Tibial artery (tissue), 4 donors: Measurements from ENCODE around the gene OR4C13.
"Not testable (repeated sequence)": the region's sequence is repeated elsewhere in the genome, so short reads cannot be mapped to it uniquely, and the experiment has no call there.

Source experiments
- DNase-seq, 2 donors: peaks; one replicate each; pipeline ENCODE4 v3.0.0-alpha.2; 2019
- H3K27ac ChIP-seq, 2 donors: fragments of 200-600 bp; sonication (generic) in 1 of 2; 1 replicate in 1 of 2; 2 replicates in 1 of 2; pipeline ENCODE4 v1.5.1; 2018 to 2019; ENCODE audit warnings: mild to moderate bottlenecking in 1 of 2
- H3K27me3 ChIP-seq, 2 donors: fragments of 200-600 bp; sonication (generic) in 1 of 2; one replicate each; pipeline versions ENCODE4 v1.5.1 to v1.6.0; 2016 to 2019
- H3K36me3 ChIP-seq, 3 donors: fragments of 200-600 bp; sonication (generic) in 2 of 3; one replicate each; pipeline ENCODE4 v1.5.1; 2016 to 2019; ENCODE audit warnings: mild to moderate bottlenecking in 2 of 3
- H3K4me1 ChIP-seq, 4 donors: fragments of 200-600 bp; sonication (generic) in 2 of 4; 1 replicate in 3 of 4; 2 replicates in 1 of 4; pipeline ENCODE4 v1.5.1; 2016 to 2019
- H3K4me3 ChIP-seq, 2 donors: fragments of 200-600 bp; sonication (generic) in 1 of 2; 1 replicate in 1 of 2; 2 replicates in 1 of 2; pipeline ENCODE4 v1.5.1; 2018 to 2019; ENCODE audit warnings: mild to moderate bottlenecking in 2 of 2
- H3K9me3 ChIP-seq, 3 donors: fragments of 200-600 bp; sonication (generic) in 1 of 3; one replicate each; pipeline ENCODE4 v1.5.1; 2016 to 2019
- CTCF ChIP-seq, 2 experiments: fragments of 200-600 bp in 1 of 2; fragments of 450-650 bp in 1 of 2; IDR thresholded peaks; one replicate each; pipeline ENCODE4 v1.5.1; 2017 to 2019; ENCODE audit warnings: antibody characterized with exemption in 2 of 2, mild to moderate bottlenecking in 1 of 2, moderate library complexity in 1 of 2
- intact Hi-C: fragments of 100-400 bp; cut with DNase I; formaldehyde crosslinking; loops from one replicate; pipeline ENCODE4 v1.15.0; 2023; ENCODE audit warnings: low total_unique reads

Gene OR4C13

GRCh38 chr11:49952091-49952490 is at the start of gene OR4C13:
Gene OR4C13 (plus strand): TSS chr11:49952391. CDS start chr11:49952423, 32 bp downstream.
- TF ChIP-seq CTCF (IDR thresholded peaks at IDR 0.05): no peak

GRCh38 chr11:49911516-49911915 is 40.7 kb upstream of the OR4C13 start:
- H3K9me3 ChIP-seq, H3K4me3 ChIP-seq, H3K27me3 ChIP-seq, H3K4me1 ChIP-seq, H3K36me3 ChIP-seq, H3K27ac ChIP-seq, intact Hi-C loops, DNase-seq: not testable (repeated sequence)

More at GRCh38 chr11:49952091-49952490, at the start of gene OR4C13:
- DNase-seq: no peak
- Histone ChIP-seq H3K27ac (no peak within 1 kb of the TSS), H3K4me3 (no peak within 1 kb of the TSS), H3K36me3 (no peaks in the 10 kb centered on the region), H3K4me1 (no peaks in the 10 kb centered on the region), H3K27me3 (no peaks in the 10 kb centered on the region), H3K9me3 (no peaks in the 10 kb centered on the region)
- intact Hi-C loops: no loop called here

DNA sequence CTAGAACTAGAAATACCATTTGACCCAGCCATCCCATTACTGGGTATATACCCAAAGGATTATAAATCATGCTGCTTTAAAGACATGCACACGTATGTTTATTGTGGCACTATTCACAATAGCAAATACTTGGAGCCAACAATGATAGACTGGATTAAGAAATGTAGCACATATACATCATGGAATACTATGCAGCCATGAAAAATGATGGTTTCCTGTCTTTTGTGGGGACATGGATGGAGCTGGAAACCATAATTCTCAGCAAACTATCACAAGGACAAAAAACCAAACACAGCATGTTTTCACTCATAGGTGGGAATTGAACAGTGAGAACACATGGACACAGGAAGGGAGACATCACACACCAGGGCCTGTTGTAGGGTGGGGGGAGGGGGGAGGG is 3.5 kb upstream of the OR4C13 start:
- H3K4me1 ChIP-seq, H3K9me3 ChIP-seq, DNase-seq, H3K4me3 ChIP-seq, H3K27me3 ChIP-seq, H3K27ac ChIP-seq, H3K36me3 ChIP-seq, intact Hi-C loops: not testable (repeated sequence)

- H3K9me3 ChIP-seq, H3K36me3 ChIP-seq, H3K4me3 ChIP-seq, H3K27me3 ChIP-seq, H3K27ac ChIP-seq, DNase-seq, H3K4me1 ChIP-seq, intact Hi-C loops: not testable (repeated sequence)
Measured at GRCh38 chr11:49973439-49973838, 21.2 kb downstream of the OR4C13 start.

GRCh38 chr11:49982435-49982834 is 30.2 kb downstream of the OR4C13 start, which contains the start of gene OR4C12:
Gene OR4C12 (minus strand): TSS chr11:49982535. CDS start chr11:49982501, 34 bp downstream.
- H3K9me3 ChIP-seq, H3K4me3 ChIP-seq, H3K36me3 ChIP-seq, intact Hi-C loops, H3K27me3 ChIP-seq, DNase-seq, H3K27ac ChIP-seq, H3K4me1 ChIP-seq: not testable (repeated sequence)

DNA sequence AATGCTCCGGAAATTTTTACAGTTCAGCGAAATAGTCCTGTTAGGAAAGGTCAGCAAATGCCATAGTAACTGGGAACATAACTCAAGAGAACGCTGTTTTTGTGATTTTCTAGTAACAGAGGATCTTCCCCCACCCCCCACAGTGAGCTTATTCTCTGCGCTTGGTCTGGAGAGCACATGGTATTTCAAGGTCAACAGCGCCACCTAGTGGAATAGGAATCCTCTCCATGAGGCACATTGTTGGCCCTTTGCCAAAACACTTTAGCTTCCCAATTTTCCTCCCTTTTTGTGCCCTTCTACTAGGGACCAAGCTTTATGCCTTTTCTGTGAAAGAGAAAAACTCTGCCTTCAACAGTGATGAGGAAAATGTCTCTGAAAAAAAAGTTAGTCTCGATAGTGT is 43.4 kb downstream of the OR4C13 start:
- peak in 1 of 2 experiments; percentile 8 for TF ChIP-seq CTCF (IDR thresholded peaks at IDR 0.05)
- intact Hi-C loops: no loop called here
- Histone ChIP-seq H3K27ac (no peak overlapping the region), H3K4me3 (no peak overlapping the region), H3K36me3 (no peaks in the 10 kb centered on the region), H3K9me3 (peaks cover 0 to 3% (median 0%) of the 10 kb centered on the region in 3 donors), H3K27me3 (no peaks in the 10 kb centered on the region), H3K4me1 (no peaks in the 10 kb centered on the region)
- DNase-seq: no peak
